Breast epithelium (tissue), 3 donors: ENCODE results near the gene GRIK4.

ENCODE experiments used
- POLR2A ChIP-seq: fragments of 450-650 bp; IDR thresholded peaks from one replicate; pipeline ENCODE4 v1.6.1; 2016; ENCODE audit warnings: antibody characterized with exemption, mild to moderate bottlenecking, moderate library complexity
- POLR2AphosphoS5 ChIP-seq, 3 donors: sonication (generic); formaldehyde crosslinking; IDR thresholded peaks; one replicate each; pipeline ENCODE4 v1.6.1; 2017; ENCODE audit warnings: antibody characterized with exemption in 3 of 3

DNA sequence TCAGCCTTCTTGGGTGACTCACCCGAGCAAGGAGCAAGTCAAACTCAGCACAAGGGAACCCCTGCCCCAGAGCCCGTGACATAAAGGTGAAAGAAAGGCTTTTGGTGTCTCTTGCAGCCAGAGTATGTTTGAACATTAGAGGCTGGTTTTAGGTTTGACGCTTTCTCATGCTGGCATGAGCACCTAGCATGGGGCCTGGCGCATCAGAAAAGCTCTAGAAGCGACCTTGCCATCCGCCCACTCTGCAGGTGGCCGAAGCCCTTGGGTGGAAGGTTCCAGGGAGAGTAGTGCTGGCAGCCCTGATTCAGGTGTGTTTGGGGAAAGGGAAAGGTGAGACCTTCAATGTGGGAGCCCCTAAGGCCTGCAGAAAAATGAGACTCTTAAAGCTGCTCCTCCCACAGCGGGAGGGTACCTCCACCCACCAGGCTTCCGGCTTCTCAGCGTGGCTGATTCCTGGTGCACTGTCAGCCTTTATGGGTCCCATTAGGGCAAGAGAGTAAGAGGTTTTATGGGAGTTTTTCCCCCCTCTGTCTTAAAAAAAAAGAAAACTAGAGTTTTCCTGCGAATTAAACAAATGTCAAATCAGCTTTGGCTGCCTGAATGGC is 88.4 kb downstream of the GRIK4 start:
- TF ChIP-seq POLR2A: no peak
- no peak for TF ChIP-seq POLR2AphosphoS5 (IDR thresholded peaks at IDR 0.05)
